ENCODE results near the gene RPTOR.

DNA sequence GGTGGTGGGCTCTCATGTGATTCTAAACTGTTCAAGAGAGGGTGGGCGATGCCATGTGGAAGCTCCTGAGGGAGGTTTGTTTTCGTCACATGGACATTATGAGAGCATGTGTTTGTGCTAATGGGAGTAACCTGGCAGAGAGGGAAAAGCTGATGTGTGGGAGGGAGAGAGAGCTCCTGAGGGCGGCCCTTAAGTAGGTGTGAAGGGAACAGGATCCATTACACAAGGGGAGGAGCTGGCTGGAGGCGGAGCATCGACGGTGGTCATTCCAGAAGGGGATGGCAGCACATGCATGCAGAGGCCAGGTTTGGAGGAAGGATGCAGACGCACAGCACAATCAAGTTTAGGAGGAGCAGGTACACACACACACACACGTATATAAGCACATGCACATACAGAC is 197.5 kb downstream of the RPTOR start:
- TF ChIP-seq EZH2 (IDR thresholded peaks at IDR 0.05; ENCODE audit: insufficient read depth, poor library complexity, severe bottlenecking) (no peak), EZH2phosphoT487 (IDR thresholded peaks at IDR 0.05; ENCODE audit: insufficient read depth, low read depth) (no peak)
